HUDEP-2 (cell line): Measurements from ENCODE around the gene NQO2.
"Not testable (repeated sequence)": the region's sequence is repeated elsewhere in the genome, so short reads cannot be mapped to it uniquely, and the experiment has no call there.

ENCODE experiments used
- DNase-seq, 76 experiments: peaks; one replicate each; lab custom pipeline; 2025; ENCODE audit not compliant: unreplicated experiment in 76 of 76; lab: John Stamatoyannopoulos, UW

Gene NQO2

GRCh38 chr6:2988426-2989331 lies 11.0 kb upstream of the NQO2 start:
- peak in 74 of 76 experiments; percentile 40 to 90 (median 80) for DNase-seq

- DNase-seq: peak in 75 of 76 experiments; percentile 72 to 98 (median 93)
Observed at GRCh38 chr6:2989332-2990247, 10.1 kb upstream of the NQO2 start.

- peak in 68 of 76 experiments; percentile 20 to 76 (median 50) for DNase-seq
Observed at GRCh38 chr6:2990248-2990931, 9.3 kb upstream of the NQO2 start.

GRCh38 chr6:2990932-2991506 lies 8.7 kb upstream of the NQO2 start:
- peak in 9 of 76 experiments; percentile 36 to 75 (median 61) for DNase-seq

GRCh38 chr6:2992330-2992979 lies 7.2 kb upstream of the NQO2 start:
- DNase-seq: no peak

- DNase-seq: no peak
Observed at GRCh38 chr6:2993755-2994317, 5.9 kb upstream of the NQO2 start.

- DNase-seq: peak in 15 of 76 experiments; percentile 15 to 53 (median 34)
Observed at GRCh38 chr6:2998249-2998997, 1.3 kb upstream of the NQO2 start.

GRCh38 chr6:2998998-2999617 lies 586 bp upstream of the NQO2 start:
- DNase-seq: peak in 16 of 76 experiments; percentile 46 to 96 (median 66)

- no peak for DNase-seq
Observed at GRCh38 chr6:3001146-3001772, 1.6 kb downstream of the NQO2 start.

- DNase-seq: peak in 63 of 76 experiments; percentile 11 to 87 (median 66)
Observed at GRCh38 chr6:3001773-3002293, 2.1 kb downstream of the NQO2 start.

GRCh38 chr6:3003226-3003625 lies 3.5 kb downstream of the NQO2 start:
- not testable (repeated sequence) for DNase-seq

GRCh38 chr6:3005077-3005476 lies 5.4 kb downstream of the NQO2 start:
- no peak for DNase-seq

- no peak for DNase-seq
Observed at GRCh38 chr6:3005874-3006273, 6.2 kb downstream of the NQO2 start.

- DNase-seq: no peak
Observed at GRCh38 chr6:3006476-3006875, 6.8 kb downstream of the NQO2 start.

GRCh38 chr6:3007571-3007970 lies 7.9 kb downstream of the NQO2 start:
- DNase-seq: no peak

GRCh38 chr6:3008712-3009265 lies 9.1 kb downstream of the NQO2 start:
- DNase-seq: not testable (repeated sequence)

- no peak for DNase-seq
Observed at GRCh38 chr6:3009930-3010329, 10.2 kb downstream of the NQO2 start.
